Measurements from ENCODE around the gene DAPK1.

DNA sequence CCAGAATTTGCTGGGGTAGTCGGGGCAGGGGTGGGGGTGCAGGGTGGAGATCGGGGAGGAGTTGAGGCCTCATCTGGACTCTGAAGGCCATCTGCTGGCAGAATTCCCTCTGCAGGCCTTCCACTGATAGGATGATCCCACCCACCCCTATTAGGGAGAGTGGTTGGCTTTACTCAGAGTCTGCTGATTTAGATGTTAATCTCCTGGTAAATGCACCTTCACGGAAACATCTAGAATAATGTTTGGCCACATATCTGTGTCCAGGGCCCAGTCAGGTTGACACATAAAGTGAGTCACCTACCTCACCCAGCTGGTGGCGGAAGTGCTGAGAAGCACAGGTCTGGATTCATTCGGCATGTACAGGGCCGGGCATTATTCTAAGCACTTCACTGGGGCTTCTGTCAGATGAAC, 50.0 kb downstream of the DAPK1 start:
- TF ChIP-seq, protein P1, sequence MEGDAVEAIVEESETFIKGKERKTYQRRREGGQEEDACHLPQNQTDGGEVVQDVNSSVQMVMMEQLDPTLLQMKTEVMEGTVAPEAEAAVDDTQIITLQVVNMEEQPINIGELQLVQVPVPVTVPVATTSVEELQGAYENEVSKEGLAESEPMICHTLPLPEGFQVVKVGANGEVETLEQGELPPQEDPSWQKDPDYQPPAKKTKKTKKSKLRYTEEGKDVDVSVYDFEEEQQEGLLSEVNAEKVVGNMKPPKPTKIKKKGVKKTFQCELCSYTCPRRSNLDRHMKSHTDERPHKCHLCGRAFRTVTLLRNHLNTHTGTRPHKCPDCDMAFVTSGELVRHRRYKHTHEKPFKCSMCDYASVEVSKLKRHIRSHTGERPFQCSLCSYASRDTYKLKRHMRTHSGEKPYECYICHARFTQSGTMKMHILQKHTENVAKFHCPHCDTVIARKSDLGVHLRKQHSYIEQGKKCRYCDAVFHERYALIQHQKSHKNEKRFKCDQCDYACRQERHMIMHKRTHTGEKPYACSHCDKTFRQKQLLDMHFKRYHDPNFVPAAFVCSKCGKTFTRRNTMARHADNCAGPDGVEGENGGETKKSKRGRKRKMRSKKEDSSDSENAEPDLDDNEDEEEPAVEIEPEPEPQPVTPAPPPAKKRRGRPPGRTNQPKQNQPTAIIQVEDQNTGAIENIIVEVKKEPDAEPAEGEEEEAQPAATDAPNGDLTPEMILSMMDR (IDR thresholded peaks at IDR 0.05), result no peak
- TF ChIP-seq TAF1 (IDR thresholded peaks at IDR 0.05; ENCODE audit: borderline replicate concordance, low read depth, low read length) (no peak), EP300 (IDR thresholded peaks at IDR 0.05; ENCODE audit: borderline replicate concordance in 1 of 2, low read depth in 1 of 2, low read length in 1 of 2) (peak in 1 of 2 experiments; percentile 18; a peak in 1 of 4 replicates), SIN3A (IDR thresholded peaks at IDR 0.05; ENCODE audit: borderline replicate concordance, low read depth, low read length) (no peak), USF1 (IDR thresholded peaks at IDR 0.05; ENCODE audit: borderline replicate concordance, low read depth) (no peak), POLR2AphosphoS5 (IDR thresholded peaks at IDR 0.05; ENCODE audit: low read depth, low read length) (no peak)
- TF ChIP-seq, protein P2, sequence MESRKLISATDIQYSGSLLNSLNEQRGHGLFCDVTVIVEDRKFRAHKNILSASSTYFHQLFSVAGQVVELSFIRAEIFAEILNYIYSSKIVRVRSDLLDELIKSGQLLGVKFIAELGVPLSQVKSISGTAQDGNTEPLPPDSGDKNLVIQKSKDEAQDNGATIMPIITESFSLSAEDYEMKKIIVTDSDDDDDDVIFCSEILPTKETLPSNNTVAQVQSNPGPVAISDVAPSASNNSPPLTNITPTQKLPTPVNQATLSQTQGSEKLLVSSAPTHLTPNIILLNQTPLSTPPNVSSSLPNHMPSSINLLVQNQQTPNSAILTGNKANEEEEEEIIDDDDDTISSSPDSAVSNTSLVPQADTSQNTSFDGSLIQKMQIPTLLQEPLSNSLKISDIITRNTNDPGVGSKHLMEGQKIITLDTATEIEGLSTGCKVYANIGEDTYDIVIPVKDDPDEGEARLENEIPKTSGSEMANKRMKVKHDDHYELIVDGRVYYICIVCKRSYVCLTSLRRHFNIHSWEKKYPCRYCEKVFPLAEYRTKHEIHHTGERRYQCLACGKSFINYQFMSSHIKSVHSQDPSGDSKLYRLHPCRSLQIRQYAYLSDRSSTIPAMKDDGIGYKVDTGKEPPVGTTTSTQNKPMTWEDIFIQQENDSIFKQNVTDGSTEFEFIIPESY (IDR thresholded peaks at IDR 0.05; ENCODE audit: borderline replicate concordance, low read depth), result no peak

Measured in SK-N-SH (cell line).